ENCODE measurements around the gene ARIH2. TPM values are rescaled to one million over a fixed set of nuclear protein-coding genes. Genes with fewer than 3 reads are reported as not detected.

Gene ARIH2
- total and polyA plus RNA-seq, 2 of the 8 experiments (the other 6 are each of a cell fraction or from before 2014, with no cell fraction given): 72.9 to 136 TPM

DNA sequence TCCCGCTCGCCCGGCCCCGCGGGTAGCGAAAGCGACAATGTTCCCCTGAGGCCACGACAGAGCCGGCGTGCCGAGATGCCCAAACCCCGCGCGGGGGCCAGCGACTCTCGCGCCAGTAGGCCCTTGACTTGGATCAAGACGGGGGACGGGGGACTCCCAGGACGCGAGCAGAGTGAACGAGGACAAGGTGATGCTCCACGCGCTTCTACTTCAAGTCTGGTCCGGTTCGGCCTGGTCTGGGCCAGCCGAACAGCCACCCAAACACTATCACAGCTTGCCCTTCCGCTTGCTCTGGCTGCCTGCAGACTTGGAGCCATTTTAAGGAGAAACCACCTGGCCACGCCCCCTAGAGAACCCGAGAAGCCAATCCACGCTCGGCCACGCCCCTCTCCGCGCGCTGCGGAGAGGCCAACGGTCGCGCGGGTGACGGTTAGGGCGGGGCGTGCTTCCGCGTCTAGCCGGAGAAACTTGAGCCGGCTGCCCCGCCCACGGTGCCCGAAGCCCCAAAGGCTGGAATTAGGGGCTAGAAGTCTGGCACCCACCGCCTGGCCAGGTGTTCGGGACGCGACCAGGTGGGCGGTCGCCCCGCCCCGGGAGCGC lies 102.7 kb downstream of the ARIH2 start (continued):
- TF ChIP-seq RFX5 (IDR thresholded peaks at IDR 0.05; ENCODE audit: borderline replicate concordance, low read depth, low read length) (no peak), CHD1 (IDR thresholded peaks at IDR 0.05; ENCODE audit: low read depth, low read length) (no peak), BRCA1 (IDR thresholded peaks at IDR 0.05; ENCODE audit: low read depth, low read length) (no peak), TCF12 (IDR thresholded peaks at IDR 0.05; ENCODE audit: low read depth, low read length) (no peak), CREB1 (IDR thresholded peaks at IDR 0.05) (peak; percentile 92), SRF (IDR thresholded peaks at IDR 0.05; ENCODE audit: low read depth, low read length) (no peak), RAD21 (IDR thresholded peaks at IDR 0.05 in 1 of 2, conservative IDR thresholded peaks at IDR 0.05 in 1 of 2; ENCODE audit: low read depth in 2 of 2, low read length in 2 of 2) (no peak), MAFK (IDR thresholded peaks at IDR 0.05; ENCODE audit: low read depth, low read length) (no peak), KDM1A (IDR thresholded peaks at IDR 0.05; ENCODE audit: borderline replicate concordance, low read length) (no peak), HDAC2 (IDR thresholded peaks at IDR 0.05; ENCODE audit: borderline replicate concordance in 1 of 2, low read depth in 2 of 2, low read length in 2 of 2) (peak in 1 of 2 experiments; percentile 19; a peak in 1 of 4 replicates), TBP (IDR thresholded peaks at IDR 0.05; ENCODE audit: low read depth, low read length) (peak; percentile 96), RNF2 (IDR thresholded peaks at IDR 0.05; ENCODE audit: borderline replicate concordance, low read depth, low read length, missing control alignments, poor library complexity, severe bottlenecking) (no peak), ZNF274 (IDR thresholded peaks at IDR 0.05; ENCODE audit: borderline replicate concordance, extremely low read depth, low read length) (no peak), TAF1 (IDR thresholded peaks at IDR 0.05; ENCODE audit: low read depth, low read length) (peak; percentile 96), SIRT6 (IDR thresholded peaks at IDR 0.05; ENCODE audit: low read length) (no peak), CBX5 (IDR thresholded peaks at IDR 0.05; ENCODE audit: low read depth, low read length) (no peak), HDAC6 (IDR thresholded peaks at IDR 0.05; ENCODE audit: low read depth, low read length) (no peak), EP300 (IDR thresholded peaks at IDR 0.05; ENCODE audit: borderline replicate concordance in 1 of 2, low read depth in 2 of 2, low read length in 2 of 2) (no peak), CTBP2 (IDR thresholded peaks at IDR 0.05; ENCODE audit: borderline replicate concordance, insufficient read depth, insufficient read length, low read length) (no peak)
- TF ChIP-seq, protein P1, sequence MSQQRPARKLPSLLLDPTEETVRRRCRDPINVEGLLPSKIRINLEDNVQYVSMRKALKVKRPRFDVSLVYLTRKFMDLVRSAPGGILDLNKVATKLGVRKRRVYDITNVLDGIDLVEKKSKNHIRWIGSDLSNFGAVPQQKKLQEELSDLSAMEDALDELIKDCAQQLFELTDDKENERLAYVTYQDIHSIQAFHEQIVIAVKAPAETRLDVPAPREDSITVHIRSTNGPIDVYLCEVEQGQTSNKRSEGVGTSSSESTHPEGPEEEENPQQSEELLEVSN (IDR thresholded peaks at IDR 0.05): no peak
- TF ChIP-seq, protein P2, sequence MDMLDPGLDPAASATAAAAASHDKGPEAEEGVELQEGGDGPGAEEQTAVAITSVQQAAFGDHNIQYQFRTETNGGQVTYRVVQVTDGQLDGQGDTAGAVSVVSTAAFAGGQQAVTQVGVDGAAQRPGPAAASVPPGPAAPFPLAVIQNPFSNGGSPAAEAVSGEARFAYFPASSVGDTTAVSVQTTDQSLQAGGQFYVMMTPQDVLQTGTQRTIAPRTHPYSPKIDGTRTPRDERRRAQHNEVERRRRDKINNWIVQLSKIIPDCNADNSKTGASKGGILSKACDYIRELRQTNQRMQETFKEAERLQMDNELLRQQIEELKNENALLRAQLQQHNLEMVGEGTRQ (IDR thresholded peaks at IDR 0.05; ENCODE audit: low read length): no peak
- TF ChIP-seq, protein P3, sequence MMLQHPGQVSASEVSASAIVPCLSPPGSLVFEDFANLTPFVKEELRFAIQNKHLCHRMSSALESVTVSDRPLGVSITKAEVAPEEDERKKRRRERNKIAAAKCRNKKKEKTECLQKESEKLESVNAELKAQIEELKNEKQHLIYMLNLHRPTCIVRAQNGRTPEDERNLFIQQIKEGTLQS (IDR thresholded peaks at IDR 0.05; ENCODE audit: insufficient read depth, low read depth, low read length): no peak

All from H1 (cell line).